ENCODE data around the gene GABPA.
"Not testable (repeated sequence)": the region's sequence is repeated elsewhere in the genome, so short reads cannot be mapped to it uniquely, and the experiment has no call there.

The GABPA gene

GRCh38 chr21:25709684-25710265, 25.0 kb upstream of the GABPA start:
- no peak for FAIRE-seq
- DNase-seq (ENCODE audit: insufficient read length, low spot score) = no peak
- no peak for TF ChIP-seq POLR2A (IDR thresholded peaks at IDR 0.05; ENCODE audit: low read depth, low read length)
- TF ChIP-seq SPI1 (IDR thresholded peaks at IDR 0.05; ENCODE audit: low read depth, low read length) = no peak

GRCh38 chr21:25710550-25710949, 24.2 kb upstream of the GABPA start:
- DNase-seq (ENCODE audit: insufficient read length, low spot score) = no peak
- TF ChIP-seq TAF1 (IDR thresholded peaks at IDR 0.05; ENCODE audit: low read depth, low read length) (no peak), PAX5 (IDR thresholded peaks at IDR 0.05; ENCODE audit: insufficient read depth, low read length, severe bottlenecking) (no peak), POU2F2 (IDR thresholded peaks at IDR 0.05; ENCODE audit: low read depth, low read length) (no peak), POLR2A (IDR thresholded peaks at IDR 0.05; ENCODE audit: low read depth, low read length) (no peak), SPI1 (IDR thresholded peaks at IDR 0.05; ENCODE audit: low read depth, low read length) (no peak), POLR2AphosphoS5 (IDR thresholded peaks at IDR 0.05; ENCODE audit: low read depth, low read length) (no peak)
- no peak for FAIRE-seq

- not testable (repeated sequence) for FAIRE-seq; DNase-seq (ENCODE audit: insufficient read length, low spot score)
These were observed 20.7 kb upstream of the GABPA start for GRCh38 chr21:25714066-25714465.

- no peak for TF ChIP-seq SPI1 (IDR thresholded peaks at IDR 0.05; ENCODE audit: low read depth, low read length)
- TF ChIP-seq PAX5 (IDR thresholded peaks at IDR 0.05; ENCODE audit: insufficient read depth, low read length, severe bottlenecking) = no peak
- no peak for TF ChIP-seq POLR2AphosphoS5 (IDR thresholded peaks at IDR 0.05; ENCODE audit: low read depth, low read length)
- TF ChIP-seq POU2F2 (IDR thresholded peaks at IDR 0.05; ENCODE audit: low read depth, low read length) = no peak
- no peak for TF ChIP-seq TAF1 (IDR thresholded peaks at IDR 0.05; ENCODE audit: low read depth, low read length)
- no peak for TF ChIP-seq POLR2A (IDR thresholded peaks at IDR 0.05; ENCODE audit: low read depth, low read length)
- DNase-seq (ENCODE audit: insufficient read length, low spot score) (no peak), FAIRE-seq (no peak)
These were observed 17.2 kb upstream of the GABPA start for GRCh38 chr21:25717491-25718147.

GRCh38 chr21:25721987-25722386, 12.8 kb upstream of the GABPA start:
- TF ChIP-seq POLR2AphosphoS5 (IDR thresholded peaks at IDR 0.05; ENCODE audit: low read depth, low read length) = no peak
- TF ChIP-seq POLR2A (IDR thresholded peaks at IDR 0.05; ENCODE audit: low read depth, low read length) = no peak
- no peak for TF ChIP-seq SPI1 (IDR thresholded peaks at IDR 0.05; ENCODE audit: low read depth, low read length)
- TF ChIP-seq PAX5 (IDR thresholded peaks at IDR 0.05; ENCODE audit: insufficient read depth, low read length, severe bottlenecking) = no peak
- TF ChIP-seq POU2F2 (IDR thresholded peaks at IDR 0.05; ENCODE audit: low read depth, low read length) = no peak
- no peak for TF ChIP-seq TAF1 (IDR thresholded peaks at IDR 0.05; ENCODE audit: low read depth, low read length)
- DNase-seq (ENCODE audit: insufficient read length, low spot score) = no peak
- FAIRE-seq = no peak

- DNase-seq (ENCODE audit: insufficient read length, low spot score) = no peak
- no peak for TF ChIP-seq TAF1 (IDR thresholded peaks at IDR 0.05; ENCODE audit: low read depth, low read length)
- no peak for TF ChIP-seq POU2F2 (IDR thresholded peaks at IDR 0.05; ENCODE audit: low read depth, low read length)
- no peak for TF ChIP-seq POLR2AphosphoS5 (IDR thresholded peaks at IDR 0.05; ENCODE audit: low read depth, low read length)
- no peak for TF ChIP-seq PAX5 (IDR thresholded peaks at IDR 0.05; ENCODE audit: insufficient read depth, low read length, severe bottlenecking)
- TF ChIP-seq SPI1 (IDR thresholded peaks at IDR 0.05; ENCODE audit: low read depth, low read length) = no peak
- TF ChIP-seq POLR2A (IDR thresholded peaks at IDR 0.05; ENCODE audit: low read depth, low read length) = no peak
- FAIRE-seq = no peak
These were observed 12.1 kb upstream of the GABPA start for GRCh38 chr21:25722631-25723030.

GRCh38 chr21:25732091-25732760, 2.5 kb upstream of the GABPA start:
- FAIRE-seq (no peak), DNase-seq (ENCODE audit: insufficient read length, low spot score) (no peak)
- TF ChIP-seq POLR2AphosphoS5 (IDR thresholded peaks at IDR 0.05; ENCODE audit: low read depth, low read length) (no peak), TAF1 (IDR thresholded peaks at IDR 0.05; ENCODE audit: low read depth, low read length) (no peak), POU2F2 (IDR thresholded peaks at IDR 0.05; ENCODE audit: low read depth, low read length) (no peak), SPI1 (IDR thresholded peaks at IDR 0.05; ENCODE audit: low read depth, low read length) (no peak), POLR2A (IDR thresholded peaks at IDR 0.05; ENCODE audit: low read depth, low read length) (no peak), PAX5 (IDR thresholded peaks at IDR 0.05; ENCODE audit: insufficient read depth, low read length, severe bottlenecking) (no peak)

- FAIRE-seq = peak; percentile 76
- no peak for DNase-seq (ENCODE audit: insufficient read length, low spot score)
These were observed 716 bp upstream of the GABPA start for GRCh38 chr21:25733859-25734653.

GRCh38 chr21:25734654-25734903, 193 bp upstream of the GABPA start:
- peak; percentile 62 for DNase-seq (ENCODE audit: insufficient read length, low spot score)
- TF ChIP-seq POLR2A (IDR thresholded peaks at IDR 0.05; ENCODE audit: low read depth, low read length) (no peak; the same call in 1 of the 2 replicates), POU2F2 (IDR thresholded peaks at IDR 0.05; ENCODE audit: low read depth, low read length) (no peak), PAX5 (IDR thresholded peaks at IDR 0.05; ENCODE audit: insufficient read depth, low read length, severe bottlenecking) (no peak), SPI1 (IDR thresholded peaks at IDR 0.05; ENCODE audit: low read depth, low read length) (no peak), TAF1 (IDR thresholded peaks at IDR 0.05; ENCODE audit: low read depth, low read length) (no peak; the same call in 1 of the 2 replicates), POLR2AphosphoS5 (IDR thresholded peaks at IDR 0.05; ENCODE audit: low read depth, low read length) (no peak; the same call in 1 of the 2 replicates)
- no peak for FAIRE-seq

More at GRCh38 chr21:25733859-25734653, 716 bp upstream of the GABPA start:
- no peak for TF ChIP-seq SPI1 (IDR thresholded peaks at IDR 0.05; ENCODE audit: low read depth, low read length)
- TF ChIP-seq TAF1 (IDR thresholded peaks at IDR 0.05; ENCODE audit: low read depth, low read length) = peak; percentile 9; the same call in 1 of the 2 replicates

Data from GM12891 (cell line).